HG03558 (cell line): ENCODE results near the gene RNF7.
"Not testable (repeated sequence)": the region's sequence is repeated elsewhere in the genome, so short reads cannot be mapped to it uniquely, and the experiment has no call there.

Source experiments
- ATAC-seq: cut with Tn5 transposase; IDR thresholded peaks from one replicate; pipeline ENCODE4 v1.9.1; 2021; ENCODE audit warnings: moderate number of reproducible peaks; ENCODE audit not compliant: unreplicated experiment; ENCODE audit errors: extremely low read depth

Gene RNF7

DNA sequence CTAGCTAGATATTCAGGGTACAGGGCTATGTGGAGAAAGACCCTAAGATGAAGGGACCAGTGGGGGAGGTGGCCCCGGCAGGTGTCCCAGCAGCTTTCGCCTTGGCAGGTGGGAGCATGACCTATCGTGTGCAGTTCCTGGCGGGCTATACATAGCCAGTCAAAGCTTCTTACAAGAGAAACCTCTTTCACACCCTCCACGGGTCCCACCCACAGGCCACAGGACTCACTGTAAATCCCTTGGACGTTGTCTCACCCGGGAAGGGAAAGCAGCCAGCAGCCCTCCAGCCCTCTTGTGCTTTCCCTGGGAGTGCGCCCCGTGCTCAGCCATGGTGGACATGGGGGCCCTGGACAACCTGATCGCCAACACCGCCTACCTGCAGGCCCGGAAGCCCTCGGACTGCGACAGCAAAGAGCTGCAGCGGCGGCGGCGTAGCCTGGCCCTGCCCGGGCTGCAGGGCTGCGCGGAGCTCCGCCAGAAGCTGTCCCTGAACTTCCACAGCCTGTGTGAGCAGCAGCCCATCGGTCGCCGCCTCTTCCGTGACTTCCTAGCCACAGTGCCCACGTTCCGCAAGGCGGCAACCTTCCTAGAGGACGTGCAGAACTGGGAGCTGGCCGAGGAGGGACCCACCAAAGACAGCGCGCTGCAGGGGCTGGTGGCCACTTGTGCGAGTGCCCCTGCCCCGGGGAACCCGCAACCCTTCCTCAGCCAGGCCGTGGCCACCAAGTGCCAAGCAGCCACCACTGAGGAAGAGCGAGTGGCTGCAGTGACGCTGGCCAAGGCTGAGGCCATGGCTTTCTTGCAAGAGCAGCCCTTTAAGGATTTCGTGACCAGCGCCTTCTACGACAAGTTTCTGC, 40.1 kb downstream of the RNF7 start:
- no peak for ATAC-seq

DNA sequence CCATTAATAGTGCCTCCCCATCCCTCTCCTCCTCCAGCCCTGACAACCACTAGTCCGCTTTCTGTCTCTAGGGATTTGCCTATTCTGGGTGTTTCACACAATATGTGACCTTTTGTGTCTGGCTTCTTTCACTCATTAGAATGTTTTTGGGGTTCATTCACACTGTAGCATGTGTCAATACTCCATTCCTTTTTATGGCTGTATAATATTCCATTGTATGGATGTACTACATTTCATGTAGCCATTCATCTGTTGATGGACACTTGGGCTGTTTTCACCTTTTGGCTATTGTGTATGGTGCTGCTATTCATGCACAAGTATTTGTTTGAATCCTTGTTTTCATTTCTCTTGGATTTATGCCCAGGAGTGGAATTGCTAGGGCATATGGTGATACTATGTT, 41.6 kb downstream of the RNF7 start:
- no peak for ATAC-seq

DNA sequence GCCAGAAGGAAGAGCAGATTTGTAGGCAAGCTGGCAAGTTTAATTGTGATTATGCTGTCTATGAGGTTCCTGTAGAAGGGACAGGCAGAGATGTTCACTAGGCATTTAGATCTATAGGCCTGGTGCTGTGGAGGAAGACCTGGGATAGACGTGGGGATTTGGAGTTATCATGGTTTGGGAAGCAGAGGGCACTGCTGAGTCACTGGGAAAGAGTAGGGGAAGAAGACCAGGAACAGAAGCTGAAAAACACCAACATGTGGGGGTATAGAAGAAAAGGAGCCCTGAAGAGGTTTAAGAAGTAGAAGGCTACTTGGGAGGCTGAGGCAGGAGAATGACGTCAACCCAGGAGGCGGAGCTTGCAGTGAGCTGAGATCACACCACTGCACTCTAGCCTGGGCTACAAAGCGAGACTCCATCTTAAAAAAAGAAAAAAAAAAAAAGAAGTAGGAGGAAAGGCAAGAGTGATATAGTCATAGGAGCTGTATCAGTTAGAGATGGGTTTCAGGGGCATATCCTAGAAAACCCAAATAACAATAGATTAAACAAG, 44.4 kb downstream of the RNF7 start:
- ATAC-seq: no peak

DNA sequence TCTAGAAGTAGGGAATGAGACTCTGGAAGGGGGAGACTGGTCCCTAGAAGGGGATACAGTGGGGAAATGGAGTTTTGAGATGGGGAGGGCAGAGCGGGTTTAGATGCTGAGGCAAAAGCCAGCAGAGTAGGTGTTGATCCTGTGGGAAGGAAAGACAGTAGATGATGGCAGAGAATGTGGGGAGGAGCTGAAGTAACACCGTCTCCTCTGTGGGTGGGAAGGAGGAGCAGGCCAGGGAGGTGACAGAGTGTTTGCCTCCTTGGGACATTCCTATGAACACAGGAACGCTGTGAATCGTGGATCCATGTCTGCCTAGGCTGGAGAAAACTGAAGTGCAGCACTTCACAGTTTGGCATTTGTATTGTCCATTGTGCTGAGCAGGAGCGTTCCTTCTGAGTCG, 45.5 kb downstream of the RNF7 start:
- ATAC-seq: no peak

DNA sequence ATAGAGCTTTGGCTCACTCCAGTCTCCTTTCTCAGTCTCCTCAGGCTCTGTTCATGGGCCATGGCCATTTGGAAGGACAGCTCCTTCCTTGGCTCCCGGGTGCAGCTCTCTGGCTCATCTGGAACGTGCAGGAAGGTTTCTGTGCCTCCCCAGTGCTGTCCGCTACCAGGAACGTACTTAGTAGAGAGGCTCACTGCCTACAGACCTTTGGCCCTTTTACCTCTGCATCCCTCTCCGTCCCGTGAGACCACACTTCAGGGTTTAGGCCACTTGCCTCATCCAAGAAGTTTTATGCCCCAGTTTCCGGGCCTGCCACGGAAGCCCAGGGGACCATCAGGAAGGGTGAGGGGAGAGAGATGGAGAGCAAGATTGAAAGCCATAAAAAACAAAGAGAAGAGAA, 46.0 kb downstream of the RNF7 start:
- no peak for ATAC-seq

- ATAC-seq: no peak
These were observed 46.4 kb downstream of the RNF7 start for GRCh38 chr3:141784531-141784930.

- no peak for ATAC-seq
These were observed 50.1 kb downstream of the RNF7 start for GRCh38 chr3:141788149-141788548.

DNA sequence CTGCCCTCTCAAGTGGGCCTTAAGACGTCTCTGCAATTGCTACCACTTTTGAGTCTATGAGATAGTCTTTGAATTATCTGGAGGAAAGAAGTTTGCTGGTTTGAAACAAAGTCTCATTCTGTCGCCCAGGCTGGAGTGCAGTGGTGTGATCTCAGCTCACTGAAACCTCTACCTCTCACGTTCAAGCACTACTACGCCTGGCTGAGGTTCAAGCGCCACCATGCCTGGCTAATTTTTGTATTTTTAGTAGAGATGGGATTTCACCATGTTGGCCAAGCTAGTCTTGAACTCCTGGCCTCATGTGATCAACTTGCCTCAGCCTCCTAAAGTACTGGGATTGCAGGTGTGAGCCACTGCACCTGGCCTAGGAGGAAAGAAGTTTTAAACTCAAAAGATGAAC, 50.7 kb downstream of the RNF7 start:
- ATAC-seq: not testable (repeated sequence)

DNA sequence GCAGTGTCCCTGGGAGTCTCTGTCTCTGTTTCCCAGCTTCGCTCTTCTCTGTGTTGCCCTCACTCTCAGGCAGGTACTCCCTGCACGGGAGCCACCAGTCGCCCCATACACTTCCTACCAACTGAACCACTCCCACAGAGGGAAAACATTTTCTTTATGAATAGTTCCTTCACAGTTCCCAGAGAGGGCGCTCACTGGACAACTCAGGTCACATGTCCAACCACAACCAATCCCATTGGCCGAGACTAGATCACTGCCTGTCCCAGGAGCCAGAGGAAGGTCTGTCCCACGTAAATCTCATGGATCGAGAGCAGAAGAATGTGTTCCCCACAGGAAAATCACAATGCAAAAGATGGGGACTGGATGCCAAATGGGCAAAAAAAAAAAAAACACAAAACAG, 51.2 kb downstream of the RNF7 start:
- ATAC-seq: no peak

DNA sequence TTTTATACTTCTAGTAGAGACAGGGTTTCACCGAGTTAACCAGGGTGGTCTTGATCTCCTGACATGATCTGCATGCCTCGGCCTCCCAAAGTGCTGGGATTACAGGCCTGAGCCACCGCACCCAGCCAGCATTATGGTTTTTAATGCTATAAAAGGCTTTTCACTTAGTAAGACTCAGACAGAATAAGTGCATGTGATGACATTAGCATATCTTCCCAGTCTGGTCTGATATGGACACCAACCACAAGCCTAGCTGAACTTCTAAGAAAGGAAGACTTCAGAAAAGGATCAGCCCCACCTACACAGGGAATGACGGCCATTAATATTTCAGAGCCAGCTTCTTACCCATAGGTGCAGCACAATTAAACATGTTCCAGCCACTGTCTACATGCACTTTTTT, 52.1 kb downstream of the RNF7 start:
- ATAC-seq: no peak

GRCh38 chr3:141792495-141792894, 54.4 kb downstream of the RNF7 start:
- no peak for ATAC-seq

DNA sequence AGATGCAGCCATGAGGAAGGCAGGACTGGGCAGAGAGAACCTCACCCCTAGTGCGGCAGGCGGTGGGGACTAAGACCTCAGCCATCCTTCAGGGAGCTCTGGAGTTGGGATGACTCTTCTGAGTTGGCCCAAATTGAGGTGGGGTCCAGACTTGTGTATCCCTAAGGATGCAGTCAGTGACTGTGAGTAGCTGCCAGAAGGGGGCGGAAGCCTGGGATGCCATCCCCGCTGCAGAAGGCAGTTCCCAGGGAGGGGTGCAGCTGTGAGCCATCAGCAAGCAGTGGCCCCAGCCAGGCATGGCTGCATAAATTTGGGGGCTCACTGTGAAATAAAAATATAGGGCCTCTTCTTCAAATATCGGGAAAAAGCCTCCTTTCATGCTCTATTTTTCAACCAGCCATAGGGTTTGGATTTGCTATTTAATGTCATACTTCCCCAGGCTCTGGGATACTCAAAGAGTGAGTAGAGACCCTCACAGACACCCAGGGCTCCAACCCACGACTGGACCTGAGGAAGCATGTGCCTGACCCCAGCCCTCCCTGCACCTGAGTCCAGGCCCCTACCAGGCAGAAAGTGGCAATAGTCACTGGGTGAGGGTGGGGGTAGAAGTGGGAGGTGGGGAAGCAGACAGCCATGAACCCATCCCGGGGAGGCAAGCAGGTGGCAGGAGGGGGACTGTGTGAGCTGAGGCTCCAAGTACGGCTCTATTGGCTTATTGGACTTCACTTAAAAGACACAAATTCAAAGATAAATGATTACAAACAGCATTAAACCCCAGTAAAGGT, 55.6 kb downstream of the RNF7 start:
- no peak for ATAC-seq

DNA sequence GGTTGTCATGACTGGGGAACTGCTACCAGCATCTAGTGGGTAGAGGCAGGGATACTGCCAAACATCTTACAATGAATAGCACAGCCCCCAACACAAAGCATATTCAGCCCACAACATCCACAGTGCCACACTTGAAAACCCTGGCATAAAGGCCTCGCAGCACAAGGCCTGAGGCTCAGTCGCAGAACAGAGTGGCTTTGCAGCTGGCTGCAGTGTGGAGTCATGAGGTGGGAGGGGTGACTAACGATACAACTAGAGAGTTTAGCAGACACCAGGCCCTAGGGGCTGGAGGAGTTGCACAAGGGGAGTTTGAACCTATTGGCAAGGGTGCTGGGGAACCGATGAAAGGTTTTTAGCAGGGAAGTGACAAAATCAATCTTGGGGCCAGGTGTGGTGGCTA, 57.2 kb downstream of the RNF7 start:
- ATAC-seq: no peak

DNA sequence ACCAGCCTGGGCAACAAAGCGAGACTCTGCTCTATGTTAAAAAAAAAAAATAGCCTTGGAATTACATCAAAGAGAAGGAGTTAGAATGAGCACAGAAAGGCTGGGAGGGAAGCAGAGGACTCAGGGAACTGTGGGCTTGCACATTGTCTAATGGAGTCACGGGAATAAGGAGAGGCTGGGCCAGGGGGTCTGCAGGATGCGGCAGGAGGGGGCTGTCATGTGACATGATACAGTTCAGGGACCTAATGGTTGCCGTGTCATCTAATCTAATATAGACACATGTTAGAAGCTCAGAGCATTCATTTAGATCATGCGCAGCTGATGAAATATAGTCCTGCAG, 57.6 kb downstream of the RNF7 start:
- no peak for ATAC-seq

DNA sequence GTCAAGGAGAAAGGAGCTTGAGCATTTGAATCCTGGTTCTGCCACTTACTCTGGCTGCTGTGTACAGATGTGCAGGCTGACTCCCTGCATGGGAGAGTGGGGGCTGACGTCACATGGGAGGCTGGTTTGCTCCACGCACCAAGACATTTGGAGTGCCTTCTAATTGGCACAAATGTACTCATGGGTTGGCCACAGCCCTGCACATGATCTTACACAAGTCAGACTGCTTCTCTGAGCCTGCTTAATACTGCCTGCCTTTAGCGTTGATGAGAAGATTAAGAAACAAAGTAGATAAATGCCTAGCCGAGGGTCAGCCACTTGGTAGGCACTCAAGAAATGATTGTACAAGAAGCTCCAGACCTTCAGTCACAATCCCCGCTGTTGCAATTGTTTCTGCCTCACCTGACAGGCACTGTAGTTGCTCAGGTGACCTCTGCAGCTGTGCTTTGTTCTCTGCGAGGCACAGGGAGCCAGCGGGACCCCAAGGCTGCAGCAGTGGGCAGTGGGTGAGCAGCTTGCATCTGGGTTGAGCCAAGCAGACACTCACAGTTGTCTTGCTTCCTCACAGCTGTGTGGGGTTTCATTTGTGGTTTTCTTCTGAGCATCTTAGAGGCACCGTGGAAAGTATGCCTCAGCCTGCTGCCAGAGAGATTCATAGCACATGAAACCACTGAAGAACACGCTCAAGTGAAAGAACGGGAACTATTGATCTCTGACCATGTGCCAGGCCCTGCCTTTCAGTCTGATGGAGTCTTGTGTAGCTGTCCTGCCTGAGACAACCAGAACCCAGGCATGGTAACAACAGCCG, 58.2 kb downstream of the RNF7 start:
- peak; percentile 96 for ATAC-seq
